Neural cell (in vitro differentiated cells): ENCODE data around the gene OR6C68. TPM values are rescaled to one million over a fixed set of nuclear protein-coding genes. Genes with fewer than 3 reads are reported as not detected.

Experiments
- H2AFZ ChIP-seq: fragments of 200-600, 300-800 bp; sonication (generic), shearing (Covaris generic); 2 replicates; pipeline ENCODE4 v1.6.0; 2014; ENCODE audit warnings: low read depth, mild to moderate bottlenecking, antibody characterized with exemption, low read length, moderate library complexity
- H3F3A ChIP-seq: fragments of 200-600 bp; shearing (Covaris generic); 2 replicates; pipeline ENCODE4 v1.6.1; 2016; ENCODE audit warnings: mild to moderate bottlenecking, moderate library complexity, mixed read lengths, antibody characterized with exemption, low read length; ENCODE audit not compliant: insufficient read depth, poor library complexity, severe bottlenecking
- H3K27ac ChIP-seq: fragments of 200-600, 300-800 bp; sonication (generic), shearing (Covaris generic); 2 replicates; pipeline ENCODE4 v1.5.1; 2014; ENCODE audit warnings: mild to moderate bottlenecking, low read length, moderate library complexity
- H3K27me3 ChIP-seq: fragments of 300-800, 200-600 bp; sonication (generic), shearing (Covaris generic); 2 replicates; pipeline ENCODE4 v1.6.0; 2014; ENCODE audit warnings: mild to moderate bottlenecking, low read depth, low read length, moderate library complexity; ENCODE audit not compliant: insufficient read depth
- H3K36me3 ChIP-seq: fragments of 300-800, 200-600 bp; sonication (generic), shearing (Covaris generic); 2 replicates; pipeline ENCODE4 v1.5.1; 2014; ENCODE audit warnings: mild to moderate bottlenecking, antibody characterized with exemption, low read length, moderate library complexity; ENCODE audit not compliant: insufficient read depth
- H3K4me2 ChIP-seq: fragments of 300-800, 200-600 bp; sonication (generic), shearing (Covaris generic); 2 replicates; pipeline ENCODE4 v1.6.0; 2014; ENCODE audit warnings: mild to moderate bottlenecking, low read length
- H3K4me3 ChIP-seq: fragments of 300-800, 200-600 bp; sonication (generic), shearing (Covaris generic); 2 replicates; pipeline ENCODE4 v1.5.1; 2014; ENCODE audit warnings: mild to moderate bottlenecking, low read length, moderate library complexity
- H3K79me2 ChIP-seq: fragments of 200-600 bp; shearing (Covaris generic); replicated peaks from 2 replicates; pipeline ENCODE4 v1.6.0; 2014; ENCODE audit warnings: mild to moderate bottlenecking, low read length, moderate library complexity; ENCODE audit not compliant: insufficient read depth
- H3K9ac ChIP-seq: fragments of 300-800, 200-600 bp; sonication (generic), shearing (Covaris generic); 2 replicates; pipeline ENCODE4 v1.6.1; 2016; ENCODE audit warnings: mild to moderate bottlenecking, low read length, mixed read lengths
- H3K9me2 ChIP-seq: fragments of 200-600 bp; shearing (Covaris generic); 2 replicates; pipeline ENCODE4 v1.6.1; 2016; ENCODE audit warnings: mild to moderate bottlenecking, low read length, mixed read lengths; ENCODE audit not compliant: insufficient read depth
- H3K9me3 ChIP-seq: fragments of 200-600, 300-800 bp; sonication (generic), shearing (Covaris generic); 2 replicates; pipeline ENCODE4 v1.6.1; 2016; ENCODE audit warnings: mild to moderate bottlenecking, mixed run types, low read length, moderate library complexity, mixed read lengths
- H4K20me1 ChIP-seq: fragments of 200-600 bp; shearing (Covaris generic); 2 replicates; pipeline ENCODE4 v1.6.1; 2016; ENCODE audit warnings: mild to moderate bottlenecking, mixed run types; ENCODE audit not compliant: insufficient read depth
- CTCF ChIP-seq: fragments of 450-650 bp; IDR thresholded peaks from 2 replicates; pipeline ENCODE4 v1.5.1; 2014; ENCODE audit warnings: antibody characterized with exemption, mild to moderate bottlenecking, moderate library complexity; ENCODE audit not compliant: poor library complexity, severe bottlenecking
- EP300 ChIP-seq: fragments of 450-650 bp; conservative IDR thresholded peaks from 2 replicates; pipeline ENCODE4 v1.6.1; 2014; ENCODE audit warnings: antibody characterized with exemption, mild to moderate bottlenecking, moderate library complexity; ENCODE audit not compliant: poor library complexity, severe bottlenecking
- EZH2 ChIP-seq: fragments of 200-600, 300-800 bp; shearing (Covaris generic), sonication (generic); IDR thresholded peaks from 2 replicates; pipeline ENCODE4 v1.6.1; 2014; ENCODE audit warnings: antibody characterized with exemption, low read length, borderline replicate concordance, mild to moderate bottlenecking; ENCODE audit not compliant: insufficient read depth, poor library complexity, severe bottlenecking
- MXI1 ChIP-seq: fragments of 450-650 bp; conservative IDR thresholded peaks from 2 replicates; pipeline ENCODE4 v1.6.1; 2014; ENCODE audit warnings: antibody characterized with exemption, mild to moderate bottlenecking; ENCODE audit not compliant: poor library complexity, severe bottlenecking
- POLR2AphosphoS5 ChIP-seq: IDR thresholded peaks from 2 replicates; pipeline ENCODE4 v1.6.1; 2012
- RAD21 ChIP-seq: fragments of 450-650 bp; conservative IDR thresholded peaks from 2 replicates; pipeline ENCODE4 v1.6.1; 2014; ENCODE audit warnings: antibody characterized with exemption, mild to moderate bottlenecking, moderate library complexity
- REST ChIP-seq: IDR thresholded peaks from 2 replicates; pipeline ENCODE4 v1.6.1; 2012; ENCODE audit warnings: borderline replicate concordance
- SMC3 ChIP-seq: fragments of 450-650 bp; conservative IDR thresholded peaks from 2 replicates; pipeline ENCODE4 v1.6.1; 2014; ENCODE audit warnings: antibody characterized with exemption, mild to moderate bottlenecking, moderate library complexity; ENCODE audit not compliant: poor library complexity
- TAF1 ChIP-seq: IDR thresholded peaks from 2 replicates; pipeline ENCODE4 v1.6.1; 2012; ENCODE audit warnings: low read depth
- polyA plus RNA-seq: library from polyadenylated mRNA; depleted of rRNA; stranded (reverse); fragments of >200 nt; gene quantifications from 2 replicates; pipeline ENCODE4 v1.2.3, GENCODE V29; 2014

Gene OR6C68
- polyA plus RNA-seq, 1 donor from 2014 or later: not detected

- Histone ChIP-seq H3K27ac (no peak overlapping the region), H3K9me2 (no peaks in the 10 kb centered on the region), H3K36me3 (no peaks in the 10 kb centered on the region), H3K9me3 (no peaks in the 10 kb centered on the region), H3F3A (no peaks in the 10 kb centered on the region), H3K4me3 (no peak overlapping the region), H2AFZ (no peak overlapping the region), H3K27me3 (no peaks in the 10 kb centered on the region), H4K20me1 (no peaks in the 10 kb centered on the region), H3K9ac (no peak overlapping the region), H3K4me2 (no peak overlapping the region), H3K79me2 (no peaks in the 10 kb centered on the region)
- no peak for TF ChIP-seq EP300
- TF ChIP-seq MXI1: no peak
- TF ChIP-seq POLR2AphosphoS5: no peak
- no peak for TF ChIP-seq REST
- no peak for TF ChIP-seq SMC3
- no peak for TF ChIP-seq EZH2
- no peak for TF ChIP-seq CTCF
- no peak for TF ChIP-seq TAF1
- TF ChIP-seq RAD21: no peak
These were observed 46.8 kb upstream of the OR6C68 start for GRCh38 chr12:55445357-55445756.

- Histone ChIP-seq H4K20me1 (no peaks in the 10 kb centered on the region), H2AFZ (no peak overlapping the region), H3K4me3 (no peak overlapping the region), H3K9ac (no peak overlapping the region), H3K4me2 (no peak overlapping the region), H3K9me2 (no peaks in the 10 kb centered on the region), H3K9me3 (no peaks in the 10 kb centered on the region), H3F3A (no peaks in the 10 kb centered on the region), H3K27ac (no peak overlapping the region), H3K79me2 (no peaks in the 10 kb centered on the region), H3K36me3 (no peaks in the 10 kb centered on the region), H3K27me3 (no peaks in the 10 kb centered on the region)
- TF ChIP-seq REST (no peak), CTCF (peak; percentile 21), EP300 (no peak), MXI1 (no peak), EZH2 (no peak), POLR2AphosphoS5 (no peak), TAF1 (no peak), SMC3 (no peak), RAD21 (peak; percentile 35)
These were observed 45.9 kb upstream of the OR6C68 start for GRCh38 chr12:55446326-55446725.
